Thymus (tissue), 11 donors: ENCODE data around the gene TPST2. TPM values are rescaled to one million over a fixed set of nuclear protein-coding genes. Genes with fewer than 3 reads are reported as not detected.

Source experiments
- DNase-seq, 9 donors: peaks; one replicate each; pipeline ENCODE4 v3.0.0-alpha.2; 2013; ENCODE audit warnings: low spot score in 9 of 9, low read depth in 6 of 9, missing footprints in 1 of 9
- H3K27ac ChIP-seq, 2 donors: one replicate each; pipeline ENCODE4 v1.5.1; 2013; ENCODE audit warnings: control low read depth in 1 of 2, low read depth in 1 of 2, low read length in 1 of 2, mild to moderate bottlenecking in 1 of 2, moderate library complexity in 1 of 2
- H3K27me3 ChIP-seq, 2 donors: one replicate each; pipeline ENCODE4 v1.5.1; 2013; ENCODE audit warnings: low read length in 1 of 2; ENCODE audit not compliant: control insufficient read depth in 2 of 2, insufficient read depth in 1 of 2
- H3K36me3 ChIP-seq, 2 donors: one replicate each; pipeline ENCODE4 v1.5.1; 2013; ENCODE audit warnings: low read length in 1 of 2, mild to moderate bottlenecking in 1 of 2, moderate library complexity in 1 of 2; ENCODE audit not compliant: control insufficient read depth in 2 of 2, insufficient read depth in 2 of 2
- H3K4me1 ChIP-seq, 2 donors: one replicate each; pipeline ENCODE4 v1.5.1; 2013; ENCODE audit warnings: low read length in 2 of 2; ENCODE audit not compliant: control insufficient read depth in 2 of 2, insufficient read depth in 2 of 2
- H3K4me3 ChIP-seq, 2 donors: one replicate each; pipeline ENCODE4 v1.5.1; 2013; ENCODE audit warnings: low read length in 2 of 2, control low read depth in 1 of 2, mild to moderate bottlenecking in 1 of 2
- H3K9me3 ChIP-seq, 2 donors: one replicate each; pipeline ENCODE4 v1.5.1; 2013; ENCODE audit warnings: low read length in 1 of 2, mild to moderate bottlenecking in 1 of 2; ENCODE audit not compliant: control insufficient read depth in 2 of 2, insufficient read depth in 1 of 2
- WGBS: extraction: QIAGEN DNeasy Blood & Tissue Kit; methylation state at CpG from one replicate; pipeline ENCODE4 v1.1.7; 2013; 5-methylcytosine and 5-hydroxymethylcytosine counted together
- polyA plus RNA-seq: library from polyadenylated mRNA; stranded (reverse); fragments of 200-250 nt; gene quantifications from one replicate; pipeline ENCODE4 v1.2.3, GENCODE V29; 2013
- total RNA-seq: library from RNA; stranded (reverse); fragments of 120-200 nt; gene quantifications from one replicate; pipeline ENCODE4 v1.2.4, GENCODE V29; 2013
- donor health status: healthy.

The TPST2 gene
- total and polyA plus RNA-seq, 2 donors, result 17.0 to 20.3 TPM

DNA sequence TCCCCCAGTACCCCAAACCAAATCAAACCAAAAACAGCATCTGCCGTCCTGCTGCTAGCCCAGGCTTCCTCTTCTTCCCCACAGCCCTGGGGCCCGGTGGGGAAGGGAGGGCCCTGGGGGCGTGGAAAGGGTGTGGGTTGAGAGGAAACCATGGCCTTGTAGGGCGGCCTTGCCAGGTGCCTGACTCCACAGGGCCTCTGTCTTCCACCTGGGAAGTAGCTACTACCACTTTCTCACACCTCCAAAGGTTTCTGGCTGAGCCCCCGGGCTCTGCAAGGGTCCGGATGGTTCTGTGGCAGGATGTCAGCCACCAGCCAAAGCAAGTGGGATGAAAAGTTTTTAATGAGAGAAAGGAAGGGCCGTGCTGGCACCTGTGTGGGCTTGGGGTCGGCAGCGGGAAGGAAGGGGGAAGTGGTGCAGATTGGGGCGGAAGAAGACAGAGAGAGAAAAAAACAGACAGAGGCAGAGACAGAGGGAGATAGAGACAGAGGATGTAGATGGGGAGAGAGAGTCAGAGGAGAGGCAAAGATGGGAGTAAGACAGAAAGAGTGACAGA, 10.5 kb downstream of the TPST2 start:
- Histone ChIP-seq H3K27ac (peak overlapping the region; percentile 68 to 81), H3K4me3 (peak overlapping the region in 1 of 2 donors; percentile 10), H3K4me1 (peaks cover 14 to 36% of the 10 kb centered on the region in 2 donors), H3K9me3 (no peaks in the 10 kb centered on the region), H3K36me3 (peaks cover 4 to 9% of the 10 kb centered on the region in 2 donors), H3K27me3 (no peaks in the 10 kb centered on the region)
- peak in 5 of 9 donors; percentile 33 to 81 (median 51) for DNase-seq
- WGBS, result 6% methylated on average over 10 of the region's 10 CpGs

DNA sequence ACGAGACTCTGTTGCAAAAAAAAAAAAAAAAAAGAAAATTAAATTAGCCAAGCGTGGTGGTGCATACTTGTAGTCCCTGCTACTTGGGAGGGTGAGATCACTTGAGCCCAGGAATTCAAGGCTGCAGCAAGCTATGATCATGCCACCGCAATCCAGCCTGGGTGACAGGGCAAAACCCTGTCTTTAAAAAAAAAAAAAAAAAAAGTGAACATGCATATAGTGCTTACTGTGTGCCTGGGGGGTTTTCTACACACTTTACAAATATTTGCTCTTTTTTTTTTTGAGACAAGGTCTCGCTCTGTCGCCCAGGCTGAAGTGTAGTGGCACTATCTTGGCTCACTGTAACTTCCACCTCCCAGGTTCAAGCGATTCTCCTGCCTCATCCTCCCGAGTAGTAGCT, 12.9 kb downstream of the TPST2 start:
- peaks cover 4 to 9% of the 10 kb centered on the region in 2 donors for H3K36me3 ChIP-seq
- DNase-seq, result no peak
- 97% methylated on average over 7 of the region's 7 CpGs for WGBS
- peaks cover 21 to 52% of the 10 kb centered on the region in 2 donors for H3K4me1 ChIP-seq
- H3K9me3 ChIP-seq, result no peaks in the 10 kb centered on the region
- no peak overlapping the region for H3K27ac ChIP-seq
- H3K27me3 ChIP-seq, result no peaks in the 10 kb centered on the region
- H3K4me3 ChIP-seq, result no peak overlapping the region

DNA sequence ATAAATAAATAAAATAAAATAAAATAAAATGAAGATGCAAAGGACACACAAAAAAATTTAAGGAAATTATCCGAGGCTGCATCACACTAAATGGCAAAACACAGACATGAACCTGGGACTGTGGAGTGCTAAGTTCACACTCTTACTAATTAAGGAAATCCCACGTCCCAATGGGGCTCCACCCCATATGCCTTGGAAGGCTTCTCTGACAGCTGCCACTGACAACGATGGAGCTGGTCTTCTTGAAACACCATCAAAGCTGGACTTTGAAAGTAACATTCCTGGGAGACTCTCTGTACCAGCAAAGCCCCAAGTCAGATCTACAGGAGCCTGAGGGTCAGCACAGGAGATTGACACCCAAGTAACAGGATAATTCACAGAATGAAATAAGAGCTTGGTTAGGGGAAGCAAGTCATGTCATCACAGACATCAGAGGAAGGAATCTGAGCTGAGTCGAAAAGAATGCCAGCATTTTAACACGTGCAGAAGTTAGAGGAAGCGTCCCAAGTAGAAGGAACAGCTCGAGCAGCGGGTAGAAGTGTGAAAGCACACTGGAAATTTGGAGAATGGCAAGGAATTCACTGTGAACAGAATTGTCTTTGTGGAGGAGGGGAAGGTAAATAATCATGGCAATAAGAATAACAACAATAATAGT, 13.8 kb downstream of the TPST2 start:
- Histone ChIP-seq H3K4me1 (peaks cover 21 to 59% of the 10 kb centered on the region in 2 donors), H3K27ac (peak overlapping the region in 1 of 2 donors; percentile 7), H3K9me3 (no peaks in the 10 kb centered on the region), H3K36me3 (peaks cover under 1 to 4% of the 10 kb centered on the region in 2 donors), H3K27me3 (no peaks in the 10 kb centered on the region), H3K4me3 (no peak overlapping the region)
- whole genome bisulfite sequencing, result 72% methylated on average over 8 of the region's 8 CpGs
- DNase-seq, result no peak

DNA sequence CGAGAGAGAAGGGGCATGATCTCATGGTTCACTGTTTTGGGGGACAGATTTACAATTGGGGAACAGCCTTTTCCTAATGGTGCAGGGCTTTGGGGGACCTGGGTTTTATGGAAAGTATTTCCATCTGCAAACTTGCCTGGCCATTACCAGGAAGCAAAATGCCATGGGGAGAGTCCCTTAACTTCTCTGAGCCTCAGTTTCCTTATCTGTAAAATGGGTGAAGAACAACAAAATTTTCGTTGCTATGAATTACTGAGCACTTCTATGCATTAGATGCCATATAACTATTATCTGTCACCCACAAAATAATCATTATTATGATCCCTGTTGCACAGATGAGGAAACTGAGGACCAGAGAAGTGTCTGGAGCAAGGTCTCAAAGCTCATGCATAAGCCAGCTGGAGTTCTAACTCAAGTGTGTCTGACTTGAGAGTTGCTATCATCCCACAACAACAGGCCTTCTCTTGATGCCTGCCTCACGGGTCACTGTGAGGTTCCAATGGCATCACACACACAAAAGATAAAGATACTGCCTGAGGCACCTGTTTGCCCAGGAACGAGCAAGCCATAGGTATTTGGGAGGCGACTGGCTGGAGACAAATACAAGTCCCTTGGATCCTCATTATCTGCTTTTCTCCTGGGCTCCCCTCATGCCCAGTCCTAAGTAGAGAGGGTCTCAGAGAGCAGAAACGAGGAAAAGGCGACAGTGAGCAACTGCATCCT, 15.8 kb downstream of the TPST2 start:
- H3K36me3 ChIP-seq, result peaks cover 0 to 4% of the 10 kb centered on the region in 2 donors
- DNase-seq, result no peak
- H3K4me3 ChIP-seq, result no peak overlapping the region
- H3K9me3 ChIP-seq, result no peaks in the 10 kb centered on the region
- no peaks in the 10 kb centered on the region for H3K27me3 ChIP-seq
- WGBS, result 81% methylated on average over 7 of the region's 7 CpGs
- H3K4me1 ChIP-seq, result peaks cover 13 to 50% of the 10 kb centered on the region in 2 donors
- no peak overlapping the region for H3K27ac ChIP-seq

DNA sequence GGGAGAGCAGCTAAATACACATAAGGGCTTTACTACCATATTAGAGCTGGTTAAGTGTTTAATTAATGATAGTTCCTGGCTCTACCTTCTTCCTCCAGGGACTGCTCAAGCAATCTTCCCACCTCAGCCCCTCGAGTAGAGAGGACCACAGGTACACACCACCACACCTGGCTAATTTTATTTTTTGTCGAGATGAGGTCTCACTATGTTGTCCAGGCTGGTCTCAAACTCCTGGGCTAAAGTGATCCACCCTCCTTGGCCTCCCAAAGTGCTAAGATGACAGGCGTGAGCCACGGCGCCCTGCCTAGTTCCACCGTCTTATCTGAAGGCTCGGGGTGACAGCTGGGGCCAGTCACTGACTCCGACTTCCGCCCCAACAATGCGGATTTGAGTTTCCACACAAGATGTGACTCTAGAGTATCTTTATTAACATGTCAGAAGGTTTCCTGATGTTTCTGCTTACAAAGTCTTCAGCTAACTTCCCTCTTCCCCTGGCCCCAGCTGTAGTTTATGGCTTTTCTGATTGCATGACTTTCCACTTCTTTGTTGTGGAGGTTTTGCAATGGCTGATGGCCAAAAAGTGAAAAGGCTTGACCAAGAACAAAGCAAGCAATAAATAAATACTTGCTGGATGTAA, 16.8 kb downstream of the TPST2 start:
- H3K9me3 ChIP-seq, result no peaks in the 10 kb centered on the region
- H3K27me3 ChIP-seq, result no peaks in the 10 kb centered on the region
- H3K27ac ChIP-seq, result peak overlapping the region; percentile 21 to 55
- 32% methylated on average over 10 of the region's 10 CpGs for WGBS
- peaks cover 11 to 41% of the 10 kb centered on the region in 2 donors for H3K4me1 ChIP-seq
- no peak overlapping the region for H3K4me3 ChIP-seq
- H3K36me3 ChIP-seq, result peaks cover 0 to under 1% of the 10 kb centered on the region in 2 donors
- peak in 1 of 9 donors; percentile 52 for DNase-seq

DNA sequence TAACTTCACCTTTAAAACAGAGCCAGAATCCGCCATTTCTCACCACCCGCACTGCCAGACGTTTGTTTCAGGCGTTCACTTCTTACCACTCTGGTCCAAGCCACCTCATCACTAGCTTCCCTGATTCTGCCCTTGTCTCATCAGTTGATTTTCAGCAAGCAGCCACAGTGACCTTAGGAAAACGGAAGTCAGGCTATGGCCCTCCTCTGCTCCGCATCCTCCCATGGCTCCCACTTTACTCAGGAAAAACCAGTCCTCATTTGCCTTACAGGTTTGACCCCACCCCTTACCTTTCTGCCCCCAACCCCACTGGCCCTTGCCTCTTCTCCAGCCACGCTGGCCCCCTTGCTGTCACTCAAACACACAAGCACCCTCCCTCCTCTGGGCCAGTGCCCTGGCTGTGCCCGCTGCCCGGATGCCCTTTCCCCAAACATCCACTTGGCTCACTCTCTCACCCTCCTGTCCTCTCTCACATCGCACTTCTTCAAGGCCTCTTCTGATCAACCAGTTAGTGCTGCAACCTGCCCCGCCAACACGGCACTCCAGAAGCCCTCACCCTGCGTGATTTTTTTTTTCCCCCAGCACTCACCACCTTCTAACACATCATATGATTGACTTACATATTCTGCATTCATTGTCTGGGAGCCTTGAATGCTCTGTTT, 18.9 kb downstream of the TPST2 start:
- Histone ChIP-seq H3K27ac (no peak overlapping the region), H3K9me3 (no peaks in the 10 kb centered on the region), H3K36me3 (no peaks in the 10 kb centered on the region), H3K4me1 (peaks cover 11 to 37% of the 10 kb centered on the region in 2 donors), H3K27me3 (no peaks in the 10 kb centered on the region), H3K4me3 (no peak overlapping the region)
- 92% methylated on average over 13 of the region's 13 CpGs for WGBS
- DNase-seq, result no peak

DNA sequence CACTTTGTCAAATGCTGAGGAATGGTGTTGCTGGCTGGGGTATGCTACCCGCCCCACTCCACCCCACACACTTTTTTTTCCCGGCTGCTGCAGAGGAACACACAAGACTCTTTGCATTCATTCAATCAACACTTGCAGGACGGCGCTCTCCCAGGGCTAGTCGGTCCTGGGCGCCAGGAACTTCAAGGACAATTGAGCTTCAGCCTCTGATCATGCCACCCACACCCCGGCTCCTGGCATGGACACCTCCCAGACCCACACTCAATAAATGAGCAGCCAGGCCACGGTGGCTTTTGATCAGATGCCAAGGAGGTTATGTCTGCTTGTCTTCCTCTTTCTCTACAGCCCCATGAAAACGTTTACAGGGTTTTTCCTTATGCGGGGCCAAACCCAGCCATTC, 19.8 kb downstream of the TPST2 start:
- Histone ChIP-seq H3K27ac (no peak overlapping the region), H3K4me1 (peaks cover 11 to 37% of the 10 kb centered on the region in 2 donors), H3K27me3 (no peaks in the 10 kb centered on the region), H3K9me3 (no peaks in the 10 kb centered on the region), H3K36me3 (no peaks in the 10 kb centered on the region), H3K4me3 (no peak overlapping the region)
- WGBS, result 37% methylated on average over 10 of the region's 10 CpGs
- no peak for DNase-seq

DNA sequence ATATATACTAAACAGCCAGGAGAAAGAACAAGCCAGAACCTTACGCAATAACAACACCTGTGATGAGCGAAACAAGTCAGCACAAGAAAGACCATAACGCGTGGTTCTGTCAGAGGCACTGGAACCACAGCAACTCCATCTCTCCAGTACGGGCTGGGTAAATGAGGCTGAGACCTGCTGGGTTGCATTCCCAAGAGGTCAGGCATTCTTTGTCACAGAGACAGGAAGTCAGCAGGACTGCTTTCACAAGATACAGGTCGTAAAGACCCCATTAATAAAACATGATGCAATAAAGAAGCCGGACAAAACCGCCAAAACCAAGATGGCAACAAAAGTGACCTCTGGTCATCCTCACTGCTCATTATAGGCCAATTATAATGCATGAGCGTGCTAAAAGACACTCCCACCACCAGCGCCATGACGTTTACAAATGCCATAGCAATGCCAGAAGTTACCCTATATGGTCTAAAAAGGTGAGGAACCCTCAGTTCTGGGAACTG, 21.7 kb downstream of the TPST2 start:
- peak overlapping the region in 1 of 2 donors; percentile 49 for H3K27ac ChIP-seq
- no peak overlapping the region for H3K4me3 ChIP-seq
- DNase-seq, result no peak
- WGBS, result 95% methylated on average over 11 of the region's 11 CpGs
- no peaks in the 10 kb centered on the region for H3K9me3 ChIP-seq
- peaks cover 3 to 23% of the 10 kb centered on the region in 2 donors for H3K4me1 ChIP-seq
- H3K36me3 ChIP-seq, result peaks cover 2 to 5% of the 10 kb centered on the region in 2 donors
- H3K27me3 ChIP-seq, result no peaks in the 10 kb centered on the region
